ENCODE measurements around the gene AKT2. TPM values are rescaled to one million over a fixed set of nuclear protein-coding genes. Genes with fewer than 3 reads are reported as not detected.

Gene AKT2
- total RNA-seq, 1 donor from 2014 or later = 85.1 TPM

- TF ChIP-seq EZH2 (IDR thresholded peaks at IDR 0.05) = no peak
- no peak for TF ChIP-seq EZH2phosphoT487 (IDR thresholded peaks at IDR 0.05)
- no peak for TF ChIP-seq CTCF (IDR thresholded peaks at IDR 0.05)
- Histone ChIP-seq H3K9me3 (ENCODE audit: low read depth) (no peaks in the 10 kb centered on the region), H3K79me2 (ENCODE audit: low read depth) (peaks cover 51% of the 10 kb centered on the region), H3K4me3 (no peak overlapping the region), H3K36me3 (no peaks in the 10 kb centered on the region), H3K4me2 (no peak overlapping the region), H3K4me1 (no peaks in the 10 kb centered on the region), H4K20me1 (ENCODE audit: low read depth) (peaks cover 41% of the 10 kb centered on the region), H3K27ac (no peak overlapping the region), H3F3A (ENCODE audit: low read depth) (no peaks in the 10 kb centered on the region), H3K27me3 (no peaks in the 10 kb centered on the region), H3K9ac (no peak overlapping the region), H2AFZ (replicated peaks) (no peak overlapping the region)
- Mint-ChIP-seq H3K9me3 (no peaks in the 10 kb centered on the region), H3K4me3 (no peak overlapping the region), H3K27me3 (ENCODE audit: insufficient read depth, low read depth) (peaks cover 9% of the 10 kb centered on the region), H3K4me1 (peaks cover 16% of the 10 kb centered on the region), H3K36me3 (peaks cover 12% of the 10 kb centered on the region), H3K27ac (no peak overlapping the region)
- no peak for DNase-seq (ENCODE audit: low spot score)
These were observed 17.5 kb downstream of the AKT2 start for GRCh38 chr19:40267601-40267997.

- H3K36me3 Mint-ChIP-seq = peaks cover 12% of the 10 kb centered on the region
- peaks cover 39% of the 10 kb centered on the region for H4K20me1 ChIP-seq (ENCODE audit: low read depth)
These were observed 18.1 kb downstream of the AKT2 start for GRCh38 chr19:40266912-40267600.

GRCh38 chr19:40266119-40266518 lies 19.0 kb downstream of the AKT2 start:
- Mint-ChIP-seq H3K27me3 (ENCODE audit: insufficient read depth, low read depth) (peaks cover 7% of the 10 kb centered on the region), H3K36me3 (peaks cover 12% of the 10 kb centered on the region), H3K27ac (no peak overlapping the region), H3K4me3 (no peak overlapping the region), H3K9me3 (no peaks in the 10 kb centered on the region), H3K4me1 (peaks cover 16% of the 10 kb centered on the region)
- Histone ChIP-seq H3K27me3 (no peaks in the 10 kb centered on the region), H3K4me2 (no peak overlapping the region), H3K79me2 (ENCODE audit: low read depth) (peaks cover 46% of the 10 kb centered on the region), H3K9ac (no peak overlapping the region), H3K36me3 (no peaks in the 10 kb centered on the region), H3F3A (ENCODE audit: low read depth) (no peaks in the 10 kb centered on the region), H2AFZ (replicated peaks) (no peak overlapping the region), H3K4me3 (no peak overlapping the region), H3K9me3 (ENCODE audit: low read depth) (no peaks in the 10 kb centered on the region), H3K4me1 (no peaks in the 10 kb centered on the region), H3K27ac (no peak overlapping the region), H4K20me1 (ENCODE audit: low read depth) (peaks cover 35% of the 10 kb centered on the region)
- TF ChIP-seq EZH2 (IDR thresholded peaks at IDR 0.05) = no peak
- TF ChIP-seq CTCF (IDR thresholded peaks at IDR 0.05) = no peak
- no peak for TF ChIP-seq EZH2phosphoT487 (IDR thresholded peaks at IDR 0.05)
- DNase-seq (ENCODE audit: low spot score) = no peak

More at GRCh38 chr19:40266912-40267600, 18.1 kb downstream of the AKT2 start:
- no peaks in the 10 kb centered on the region for H3K27me3 ChIP-seq
- peaks cover 9% of the 10 kb centered on the region for H3K27me3 Mint-ChIP-seq (ENCODE audit: insufficient read depth, low read depth)
- DNase-seq (ENCODE audit: low spot score) = no peak
- H3K4me1 ChIP-seq = no peaks in the 10 kb centered on the region
- H3K27ac Mint-ChIP-seq = no peak overlapping the region
- H3K4me2 ChIP-seq = no peak overlapping the region
- no peak overlapping the region for H3K4me3 ChIP-seq
- H2AFZ ChIP-seq (replicated peaks) = no peak overlapping the region
- no peaks in the 10 kb centered on the region for H3K9me3 Mint-ChIP-seq
- H3K27ac ChIP-seq = no peak overlapping the region
- no peaks in the 10 kb centered on the region for H3K9me3 ChIP-seq (ENCODE audit: low read depth)
- H3K79me2 ChIP-seq (ENCODE audit: low read depth) = peaks cover 48% of the 10 kb centered on the region
- no peaks in the 10 kb centered on the region for H3K36me3 ChIP-seq
- H3F3A ChIP-seq (ENCODE audit: low read depth) = no peaks in the 10 kb centered on the region
- H3K4me1 Mint-ChIP-seq = peaks cover 16% of the 10 kb centered on the region
- no peak overlapping the region for H3K4me3 Mint-ChIP-seq
- TF ChIP-seq EZH2phosphoT487 (IDR thresholded peaks at IDR 0.05) = no peak
- TF ChIP-seq EZH2 (IDR thresholded peaks at IDR 0.05) = no peak
- TF ChIP-seq CTCF (IDR thresholded peaks at IDR 0.05) = no peak
- no peak overlapping the region for H3K9ac ChIP-seq
